ENCODE results near the gene PDE6B.

The PDE6B gene

GRCh38 chr4:621296-622070, 3.9 kb upstream of the PDE6B start:
- H3K4me3 ChIP-seq (ENCODE audit: low read depth, low read length), result no peak overlapping the region
- DNase-seq (ENCODE audit: low read depth, low spot score), result no peak
- no peak for TF ChIP-seq CTCF (IDR thresholded peaks at IDR 0.05; ENCODE audit: insufficient read depth, low read length, missing control alignments)
- ChIA-PET POLR2A (no interaction called here), CTCF (no interaction called here)

DNA sequence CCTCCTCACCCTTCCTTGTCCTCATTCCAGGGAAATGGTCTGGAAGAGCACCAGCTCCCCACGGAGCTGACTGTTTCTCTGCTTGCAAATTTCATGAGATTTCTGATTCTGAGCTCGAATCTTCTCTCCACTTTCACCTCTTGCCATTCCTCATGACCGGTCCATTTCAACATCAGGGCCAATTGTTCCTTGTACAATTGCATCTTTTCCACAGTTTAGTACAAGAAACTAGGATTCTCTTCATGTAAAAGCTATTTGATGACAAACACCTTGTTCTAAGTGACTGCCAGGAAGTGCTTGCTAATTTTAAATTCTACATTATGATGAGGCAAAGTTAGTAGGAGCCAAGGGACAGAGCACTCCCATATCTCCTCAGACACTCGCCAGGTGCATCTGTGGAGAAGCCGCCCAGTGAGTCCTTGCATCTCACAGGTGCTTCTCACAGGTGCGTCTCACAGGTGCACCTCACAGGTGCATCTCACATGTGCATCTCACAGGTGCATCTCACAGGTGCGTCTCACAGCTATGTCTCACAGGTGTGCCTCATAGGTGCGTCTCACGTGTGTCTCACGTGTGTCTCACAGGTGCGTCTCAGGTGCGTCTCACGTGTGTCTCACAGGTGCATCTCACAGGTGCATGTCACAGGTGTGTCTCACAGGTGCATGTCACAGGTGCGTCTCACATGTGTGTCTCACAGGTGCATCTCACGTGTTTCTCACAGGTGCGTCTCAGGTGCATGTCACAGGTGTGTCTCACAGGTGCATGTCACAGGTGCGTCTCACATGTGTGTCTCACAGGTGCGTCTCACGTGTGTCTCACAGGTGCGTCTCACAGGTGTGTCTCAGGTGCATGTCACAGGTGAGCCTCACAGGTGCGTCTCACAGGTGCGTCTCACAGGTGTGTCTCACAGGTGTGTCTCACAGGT, 3.0 kb upstream of the PDE6B start:
- POLR2A ChIA-PET, result no interaction called here
- CTCF ChIA-PET, result no interaction called here
- no peak for TF ChIP-seq CTCF (IDR thresholded peaks at IDR 0.05; ENCODE audit: insufficient read depth, low read length, missing control alignments)
- DNase-seq (ENCODE audit: low read depth, low spot score), result no peak
- no peak overlapping the region for H3K4me3 ChIP-seq (ENCODE audit: low read depth, low read length)

- no peak overlapping the region for H3K4me3 ChIP-seq (ENCODE audit: low read depth, low read length)
- DNase-seq (ENCODE audit: low read depth, low spot score), result no peak
- POLR2A ChIA-PET, result interaction anchor here (0.6 kb wide), 1 partner anchor 18 kb away, joined by 3 read pairs; no protein-coding TSS in a partner anchor
- CTCF ChIA-PET, result interaction anchor here (0.9 kb wide), 1 partner anchor 8 kb away, joined by 3 read pairs; no protein-coding TSS in a partner anchor
- TF ChIP-seq CTCF (IDR thresholded peaks at IDR 0.05; ENCODE audit: insufficient read depth, low read length, missing control alignments), result no peak
These were observed 2.1 kb upstream of the PDE6B start for GRCh38 chr4:622996-623913.

GRCh38 chr4:623914-624566, 1.3 kb upstream of the PDE6B start:
- ChIA-PET POLR2A (no interaction called here), CTCF (interaction anchor here (0.9 kb wide), 1 partner anchor 9 kb away, joined by 3 read pairs; no protein-coding TSS in a partner anchor)
- no peak for TF ChIP-seq CTCF (IDR thresholded peaks at IDR 0.05; ENCODE audit: insufficient read depth, low read length, missing control alignments)
- no peak for DNase-seq (ENCODE audit: low read depth, low spot score)
- no peak overlapping the region for H3K4me3 ChIP-seq (ENCODE audit: low read depth, low read length)

- ChIA-PET POLR2A (no interaction called here), CTCF (no interaction called here)
- H3K4me3 ChIP-seq (ENCODE audit: low read depth, low read length), result no peak overlapping the region
- no peak for DNase-seq (ENCODE audit: low read depth, low spot score)
- no peak for TF ChIP-seq CTCF (IDR thresholded peaks at IDR 0.05; ENCODE audit: insufficient read depth, low read length, missing control alignments)
These were observed 323 bp downstream of the PDE6B start for GRCh38 chr4:625631-626161.
